Activated CD4-positive, alpha-beta T cell treated with anti-CD3 and anti-CD28 coated beads for 36 hours (primary cell): ENCODE data around the gene STK32C. TPM values are rescaled to one million over a fixed set of nuclear protein-coding genes. Genes with fewer than 3 reads are reported as not detected.
"Not testable (repeated sequence)": the region's sequence is repeated elsewhere in the genome, so short reads cannot be mapped to it uniquely, and the experiment has no call there.

Experiments used
- ATAC-seq: fragments of 200-7000 bp; cut with Tn5 transposase; one replicate; pipeline ENCODE4 v1.10.0; 2021; ENCODE audit warnings: mild to moderate bottlenecking, moderate library complexity
- CTCF ChIA-PET: fragments of 350-600 bp; sonication (Branson Sonifier 250); formaldehyde crosslinking; loops from one replicate; lab custom pipeline; 2021; ENCODE audit warnings: antibody characterized with exemption; lab: Charles Lee
- POLR2A ChIA-PET: fragments of 350-600 bp; sonication (Branson Sonifier 250); formaldehyde crosslinking; loops from one replicate; lab custom pipeline; 2021; ENCODE audit warnings: antibody characterized with exemption, inconsistent platforms; lab: Charles Lee
- DNase-seq: peaks from one replicate; pipeline ENCODE4 v3.0.0-alpha.2; 2020
- H3K27ac Mint-ChIP-seq: one replicate; pipeline ENCODE4 v1.8.0; 2021; ENCODE audit warnings: mixed read lengths
- H3K27me3 Mint-ChIP-seq: one replicate; pipeline ENCODE4 v1.8.0; 2021; ENCODE audit warnings: mixed read lengths
- H3K36me3 Mint-ChIP-seq: one replicate; pipeline ENCODE4 v1.8.0; 2021; ENCODE audit warnings: low read depth, mixed read lengths
- H3K4me1 Mint-ChIP-seq: one replicate; pipeline ENCODE4 v1.8.0; 2021; ENCODE audit warnings: mixed read lengths
- H3K4me3 Mint-ChIP-seq: one replicate; pipeline ENCODE4 v1.8.0; 2021; ENCODE audit warnings: mild to moderate bottlenecking, moderate library complexity, mixed read lengths
- H3K9me3 Mint-ChIP-seq: one replicate; pipeline ENCODE4 v1.8.0; 2021; ENCODE audit warnings: low read depth, mixed read lengths
- intact Hi-C, 2 experiments: fragments of 100-400 bp; cut with DNase I in 1 of 2; cut with micrococcal nuclease in 1 of 2; formaldehyde crosslinking; loops; one replicate each; pipeline versions ENCODE4 v1.14.2 to v1.15.1; 2022 to 2024; cut with DNase I, micrococcal nuclease
- total RNA-seq, 2 experiments: library from RNA; stranded (reverse); gene quantifications; one replicate each; pipeline ENCODE4 v1.2.3, GENCODE V29; 2021

The STK32C gene
- total RNA-seq, 2 experiments from 2014 or later: 15.8 to 19.9 TPM

DNA sequence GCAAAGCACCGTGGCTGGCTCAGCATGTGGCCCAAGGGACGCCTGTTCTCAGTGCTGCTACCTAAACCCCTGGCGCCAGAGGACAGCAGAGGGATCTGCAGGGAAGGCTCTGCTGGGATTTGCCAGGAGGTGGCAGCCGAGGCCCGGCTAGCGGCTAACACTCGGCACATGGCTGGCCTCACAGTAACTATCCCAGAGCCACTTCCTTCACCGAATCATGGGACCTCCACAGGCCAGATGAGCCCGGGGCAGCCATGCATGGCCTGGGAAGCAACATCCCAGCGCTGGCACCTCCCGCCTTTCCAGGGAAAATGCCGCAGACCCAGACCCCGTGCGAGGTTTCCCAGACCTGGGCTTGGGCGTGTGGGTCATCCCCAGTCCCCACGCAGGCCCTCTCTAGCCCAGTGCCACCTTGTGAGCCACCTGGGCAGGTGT lies 84.6 kb downstream of the STK32C start:
- Mint-ChIP-seq H3K27me3 (no peaks in the 10 kb centered on the region), H3K4me3 (no peak overlapping the region), H3K4me1 (peaks cover 2% of the 10 kb centered on the region), H3K36me3 (peaks cover 2% of the 10 kb centered on the region), H3K9me3 (no peaks in the 10 kb centered on the region), H3K27ac (no peak overlapping the region)
- intact Hi-C loops: loop anchor here (1.0 to 10.0 kb wide), 5 partner anchors 129 to 412 kb away; no protein-coding TSS in a partner anchor
- POLR2A ChIA-PET: no interaction called here
- ATAC-seq: peak; percentile 99
- CTCF ChIA-PET: interaction anchor here (0.8 to 1.2 kb wide), 5 partner anchors 53 to 409 kb away, joined by 3 to 8 read pairs (median 3); no protein-coding TSS in a partner anchor
- DNase-seq: peak; percentile 89

DNA sequence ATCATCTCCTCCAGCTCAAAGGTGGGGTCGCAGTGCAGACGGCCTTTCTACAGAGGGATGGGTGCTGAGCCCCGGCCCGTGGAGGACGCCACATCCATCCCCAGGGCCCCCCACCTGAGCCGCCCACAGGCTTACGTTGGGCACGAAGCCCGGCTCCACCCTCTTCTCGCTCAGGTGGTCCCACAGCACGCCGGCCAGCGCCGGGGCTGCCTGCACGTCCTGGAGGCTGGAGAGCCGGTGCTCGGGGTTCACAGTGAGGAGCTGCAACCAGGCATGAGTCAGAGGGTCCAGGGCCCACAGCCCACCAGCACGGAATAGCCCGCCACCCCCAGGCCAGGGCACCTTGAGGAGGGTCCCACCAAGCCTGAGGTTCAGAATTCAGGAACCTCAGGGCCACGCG lies 85.0 kb downstream of the STK32C start:
- no peak overlapping the region for H3K27ac Mint-ChIP-seq
- peaks cover under 1% of the 10 kb centered on the region for H3K9me3 Mint-ChIP-seq
- no peak overlapping the region for H3K4me3 Mint-ChIP-seq
- intact Hi-C loops: loop anchor here (1.0 to 10.0 kb wide), 5 partner anchors 130 to 412 kb away; no protein-coding TSS in a partner anchor
- no peak for DNase-seq
- POLR2A ChIA-PET: no interaction called here
- no peaks in the 10 kb centered on the region for H3K27me3 Mint-ChIP-seq
- peaks cover 3% of the 10 kb centered on the region for H3K36me3 Mint-ChIP-seq
- CTCF ChIA-PET: interaction anchor here (0.6 to 0.8 kb wide), 2 partner anchors 31 to 133 kb away, joined by 3 read pairs; no protein-coding TSS in a partner anchor
- no peak for ATAC-seq
- peaks cover 2% of the 10 kb centered on the region for H3K4me1 Mint-ChIP-seq

DNA sequence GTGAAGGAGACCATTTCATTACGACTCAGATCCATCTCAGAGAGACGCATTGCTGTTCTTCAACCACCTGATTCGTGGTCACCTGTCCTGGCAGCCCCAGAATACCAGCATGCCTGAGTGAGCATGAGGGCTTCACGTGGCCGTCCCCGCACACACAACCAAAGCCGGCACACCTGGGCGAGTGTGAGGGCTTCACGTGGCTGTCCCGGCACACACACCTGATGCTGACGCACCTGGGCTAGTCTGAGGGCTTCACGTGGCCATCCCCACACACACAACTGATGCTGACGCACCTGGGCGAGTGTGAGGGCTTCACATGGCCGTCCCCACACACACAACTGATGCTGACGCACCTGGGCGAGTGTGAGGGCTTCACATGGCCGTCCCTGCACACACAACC lies 86.8 kb downstream of the STK32C start:
- H3K27me3 Mint-ChIP-seq, DNase-seq, H3K4me1 Mint-ChIP-seq, H3K4me3 Mint-ChIP-seq, ATAC-seq, POLR2A ChIA-PET, H3K27ac Mint-ChIP-seq, CTCF ChIA-PET: not testable (repeated sequence)
- Mint-ChIP-seq H3K9me3 (peaks cover 11% of the 10 kb centered on the region), H3K36me3 (peaks cover 13% of the 10 kb centered on the region)
- intact Hi-C loops: loop anchor here (5.0 to 10.0 kb wide), 2 partner anchors 151 to 414 kb away; no protein-coding TSS in a partner anchor

DNA sequence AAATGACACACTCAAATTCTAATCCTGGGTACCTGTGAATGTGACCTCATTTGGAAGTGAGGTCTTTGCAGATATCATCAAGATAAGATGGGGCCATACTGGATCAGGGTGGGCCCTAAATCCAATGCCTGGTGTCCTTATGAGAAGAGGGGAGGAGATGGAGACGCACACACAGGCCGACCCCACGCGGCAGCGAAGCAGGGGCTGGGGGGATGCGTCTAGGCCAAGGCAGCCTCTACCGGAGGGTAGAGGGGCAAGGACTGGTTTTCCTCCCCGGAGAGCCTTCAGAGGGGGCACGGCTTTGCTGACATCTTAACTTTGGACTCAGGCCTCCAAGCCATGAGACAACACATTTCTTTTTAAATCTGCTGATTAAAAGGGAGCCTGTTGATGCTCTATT lies 87.7 kb downstream of the STK32C start:
- ChIA-PET CTCF (interaction anchor here (1.0 kb wide), 1 partner anchor 202 kb away, joined by 4 read pairs; no protein-coding TSS in a partner anchor), POLR2A (no interaction called here)
- ATAC-seq: no peak
- H3K27ac Mint-ChIP-seq: no peak overlapping the region
- intact Hi-C loops: loop anchor here (5.0 to 10.0 kb wide), 2 partner anchors 152 to 415 kb away; no protein-coding TSS in a partner anchor
- H3K4me3 Mint-ChIP-seq: no peak overlapping the region
- no peaks in the 10 kb centered on the region for H3K27me3 Mint-ChIP-seq
- peaks cover 19% of the 10 kb centered on the region for H3K36me3 Mint-ChIP-seq
- no peak for DNase-seq
- peaks cover 2% of the 10 kb centered on the region for H3K4me1 Mint-ChIP-seq
- H3K9me3 Mint-ChIP-seq: peaks cover 17% of the 10 kb centered on the region

DNA sequence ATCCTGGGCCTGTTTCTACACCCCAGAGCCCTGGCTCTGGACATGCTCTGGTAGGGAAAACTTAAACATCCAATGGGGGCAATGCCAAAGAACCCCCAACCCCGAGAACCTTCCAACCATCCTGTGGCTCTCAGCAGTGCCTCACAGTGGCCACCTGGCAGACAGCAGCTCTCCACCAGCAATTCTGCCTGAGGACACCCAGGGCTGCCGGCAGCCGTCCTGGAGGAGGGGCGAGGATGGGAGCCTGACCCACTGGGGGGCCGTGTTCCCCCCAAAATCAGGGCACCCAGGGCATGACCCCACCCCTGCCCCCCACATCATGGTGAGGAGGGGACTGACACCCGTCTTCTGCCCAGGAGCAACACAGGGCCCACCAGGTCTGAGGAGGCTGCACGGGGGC lies 88.3 kb downstream of the STK32C start:
- CTCF ChIA-PET: interaction anchor here (1.0 kb wide), 2 partner anchors 203 to 226 kb away, joined by 3 to 4 read pairs; no protein-coding TSS in a partner anchor
- H3K36me3 Mint-ChIP-seq: peaks cover 22% of the 10 kb centered on the region
- no peak for DNase-seq
- peaks cover 2% of the 10 kb centered on the region for H3K4me1 Mint-ChIP-seq
- POLR2A ChIA-PET: no interaction called here
- H3K27me3 Mint-ChIP-seq: no peaks in the 10 kb centered on the region
- H3K4me3 Mint-ChIP-seq: no peak overlapping the region
- ATAC-seq: no peak
- intact Hi-C loops: no loop called here
- H3K27ac Mint-ChIP-seq: no peak overlapping the region
- H3K9me3 Mint-ChIP-seq: peaks cover 20% of the 10 kb centered on the region

DNA sequence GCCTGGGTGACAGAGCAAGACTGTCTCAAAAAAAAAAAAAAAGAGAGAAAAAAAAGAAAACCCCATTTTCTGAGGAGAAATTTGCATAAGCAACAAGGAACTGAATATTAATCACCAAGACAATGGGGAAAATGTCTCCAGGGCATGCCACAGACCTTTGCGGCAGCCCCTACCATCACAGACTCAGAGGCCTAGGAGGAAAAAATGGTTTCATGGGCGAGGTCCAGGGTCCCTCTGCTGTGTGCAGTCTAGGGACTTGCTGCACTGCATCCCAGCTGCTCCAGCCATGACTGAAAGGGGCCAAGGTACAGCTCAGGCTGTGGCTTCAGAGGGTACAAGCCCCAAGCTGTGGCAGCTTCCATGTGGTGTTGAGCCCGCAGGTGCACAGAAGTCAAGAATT lies 91.3 kb downstream of the STK32C start:
- CTCF ChIA-PET, H3K27ac Mint-ChIP-seq, H3K4me3 Mint-ChIP-seq, H3K27me3 Mint-ChIP-seq, POLR2A ChIA-PET, intact Hi-C loops, H3K4me1 Mint-ChIP-seq, ATAC-seq, DNase-seq: not testable (repeated sequence)
- peaks cover 33% of the 10 kb centered on the region for H3K9me3 Mint-ChIP-seq
- peaks cover 42% of the 10 kb centered on the region for H3K36me3 Mint-ChIP-seq

DNA sequence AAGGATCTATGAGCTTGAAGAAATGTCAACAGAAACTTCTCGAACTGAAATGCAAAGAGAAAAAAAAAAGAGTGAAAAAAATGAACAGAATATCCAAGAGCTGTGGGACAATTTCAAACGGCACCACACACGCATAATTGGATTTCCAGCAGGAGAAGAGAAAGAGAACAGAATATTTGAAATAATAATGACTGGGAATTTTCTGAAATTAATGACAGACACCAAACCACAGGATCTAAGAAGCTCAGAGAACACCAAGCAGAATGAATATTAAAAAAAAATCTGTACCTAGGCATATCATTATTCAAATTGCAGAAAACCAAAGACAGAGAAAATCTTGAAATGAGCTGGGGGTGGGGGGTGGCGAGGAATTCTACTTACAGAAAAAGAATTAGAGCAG lies 93.8 kb downstream of the STK32C start:
- H3K9me3 Mint-ChIP-seq: peaks cover 33% of the 10 kb centered on the region
- H3K27ac Mint-ChIP-seq: no peak overlapping the region
- POLR2A ChIA-PET: interaction anchor here (0.7 kb wide), 1 partner anchor 246 kb away, joined by 4 read pairs; no protein-coding TSS in a partner anchor
- H3K27me3 Mint-ChIP-seq: no peaks in the 10 kb centered on the region
- H3K4me1 Mint-ChIP-seq: no peaks in the 10 kb centered on the region
- intact Hi-C loops: no loop called here
- peaks cover 42% of the 10 kb centered on the region for H3K36me3 Mint-ChIP-seq
- DNase-seq: no peak
- ATAC-seq: no peak
- H3K4me3 Mint-ChIP-seq: no peak overlapping the region
- CTCF ChIA-PET: no interaction called here

DNA sequence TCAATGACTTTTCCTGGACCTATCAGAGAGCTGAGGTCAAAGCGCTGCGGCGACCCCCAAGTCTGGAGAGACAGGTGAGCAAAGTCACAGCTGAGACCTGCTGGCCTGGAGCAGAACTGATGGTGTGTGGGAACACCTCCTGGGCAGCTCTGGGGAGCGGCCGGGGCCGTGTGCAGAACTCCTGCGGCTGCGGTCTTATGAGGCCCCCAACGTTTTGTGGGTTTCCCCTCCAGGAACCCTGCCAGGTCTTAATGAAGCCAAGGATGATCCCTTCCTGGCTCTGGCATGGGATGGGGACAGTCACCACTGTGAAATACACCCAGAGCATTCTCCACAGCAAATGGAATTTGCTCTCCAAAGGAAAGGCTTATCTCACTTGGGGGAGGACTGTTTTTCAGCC lies 94.9 kb downstream of the STK32C start:
- Mint-ChIP-seq H3K27ac (no peak overlapping the region), H3K4me3 (no peak overlapping the region), H3K36me3 (peaks cover 39% of the 10 kb centered on the region), H3K27me3 (no peaks in the 10 kb centered on the region), H3K9me3 (peaks cover 33% of the 10 kb centered on the region), H3K4me1 (no peaks in the 10 kb centered on the region)
- intact Hi-C loops: no loop called here
- DNase-seq (no peak), ATAC-seq (no peak)
- CTCF ChIA-PET: no interaction called here
- POLR2A ChIA-PET: no interaction called here

DNA sequence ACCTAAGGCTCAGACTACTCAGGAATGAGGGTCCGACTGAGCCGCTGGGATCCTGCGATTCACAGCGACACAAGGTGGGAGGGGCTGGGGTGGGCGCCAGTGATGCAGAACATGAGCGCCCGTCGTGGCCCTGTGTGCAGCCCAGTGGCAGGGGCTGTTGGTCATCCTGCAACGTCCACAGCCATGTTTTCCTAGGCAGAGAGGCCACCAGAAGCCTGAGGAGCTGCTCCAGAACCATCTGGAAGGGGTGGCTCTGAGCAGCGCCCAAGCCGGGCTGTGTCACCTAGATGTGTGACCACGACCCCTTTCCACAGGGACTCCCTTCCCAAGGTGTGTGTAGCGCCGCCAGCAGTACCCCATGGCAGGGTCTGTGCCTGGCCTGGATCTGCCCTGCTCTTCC lies 96.5 kb downstream of the STK32C start:
- intact Hi-C loops: no loop called here
- ChIA-PET POLR2A (no interaction called here), CTCF (interaction anchor here (0.7 kb wide), 1 partner anchor 35 kb away, joined by 3 read pairs; no protein-coding TSS in a partner anchor)
- Mint-ChIP-seq H3K4me3 (no peak overlapping the region), H3K27me3 (no peaks in the 10 kb centered on the region), H3K36me3 (peaks cover 29% of the 10 kb centered on the region), H3K9me3 (peaks cover 22% of the 10 kb centered on the region), H3K27ac (no peak overlapping the region), H3K4me1 (no peaks in the 10 kb centered on the region)
- ATAC-seq: no peak
- DNase-seq: no peak

DNA sequence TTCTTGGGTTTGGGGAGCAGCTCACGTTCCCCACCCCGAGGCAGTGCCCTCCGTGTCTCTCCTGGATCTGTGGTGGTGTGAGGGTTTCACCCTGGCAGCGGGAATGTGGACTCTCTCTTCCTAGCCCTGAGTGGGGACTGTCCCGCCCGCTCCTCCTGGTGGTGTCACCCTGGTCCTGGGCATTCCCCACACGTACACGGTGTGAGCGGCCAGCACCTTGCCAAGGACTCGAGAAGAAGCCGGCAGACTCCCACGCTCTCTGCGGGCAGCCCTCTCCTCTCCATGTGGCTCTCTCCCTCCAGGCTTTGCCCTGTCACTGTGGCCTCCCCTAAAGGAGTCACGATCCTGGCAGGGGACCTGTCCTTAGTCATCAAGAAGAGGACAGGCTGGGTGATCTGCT lies 97.0 kb downstream of the STK32C start:
- CTCF ChIA-PET: no interaction called here
- POLR2A ChIA-PET: no interaction called here
- no peak for ATAC-seq
- Mint-ChIP-seq H3K27me3 (no peaks in the 10 kb centered on the region), H3K27ac (no peak overlapping the region), H3K36me3 (peaks cover 29% of the 10 kb centered on the region), H3K4me3 (no peak overlapping the region), H3K9me3 (peaks cover 22% of the 10 kb centered on the region), H3K4me1 (no peaks in the 10 kb centered on the region)
- intact Hi-C loops: no loop called here
- no peak for DNase-seq

DNA sequence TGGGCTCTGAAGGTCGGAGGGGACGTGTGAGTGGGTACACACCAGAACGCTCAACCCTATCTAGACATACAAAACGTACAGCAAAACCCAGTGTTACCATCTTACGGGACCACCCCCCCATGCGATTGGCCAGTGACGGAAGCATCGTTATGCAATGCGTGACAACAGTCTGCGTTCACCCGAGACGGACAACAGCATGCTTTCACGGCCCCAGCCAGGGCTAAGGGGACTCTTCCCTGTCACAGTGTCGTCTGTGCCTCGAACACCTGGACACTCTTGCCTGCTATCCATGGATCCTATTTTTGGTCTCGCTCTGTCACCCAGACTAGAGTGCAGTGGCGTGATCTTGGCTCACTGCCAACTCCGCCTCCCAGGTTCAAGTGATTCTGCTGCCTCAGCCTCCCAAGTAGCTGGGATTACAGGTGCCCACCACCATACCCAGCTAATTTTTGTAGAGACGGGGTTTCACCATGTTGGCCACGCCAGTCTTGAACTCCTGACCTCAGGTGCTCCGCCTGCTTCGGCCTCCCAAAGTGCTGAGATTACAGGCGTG lies 97.7 kb downstream of the STK32C start:
- ChIA-PET CTCF (no interaction called here), POLR2A (no interaction called here)
- Mint-ChIP-seq H3K4me1 (no peaks in the 10 kb centered on the region), H3K27me3 (no peaks in the 10 kb centered on the region), H3K4me3 (no peak overlapping the region), H3K36me3 (peaks cover 23% of the 10 kb centered on the region), H3K27ac (no peak overlapping the region), H3K9me3 (peaks cover 15% of the 10 kb centered on the region)
- intact Hi-C loops: no loop called here
- DNase-seq: no peak
- ATAC-seq: no peak

DNA sequence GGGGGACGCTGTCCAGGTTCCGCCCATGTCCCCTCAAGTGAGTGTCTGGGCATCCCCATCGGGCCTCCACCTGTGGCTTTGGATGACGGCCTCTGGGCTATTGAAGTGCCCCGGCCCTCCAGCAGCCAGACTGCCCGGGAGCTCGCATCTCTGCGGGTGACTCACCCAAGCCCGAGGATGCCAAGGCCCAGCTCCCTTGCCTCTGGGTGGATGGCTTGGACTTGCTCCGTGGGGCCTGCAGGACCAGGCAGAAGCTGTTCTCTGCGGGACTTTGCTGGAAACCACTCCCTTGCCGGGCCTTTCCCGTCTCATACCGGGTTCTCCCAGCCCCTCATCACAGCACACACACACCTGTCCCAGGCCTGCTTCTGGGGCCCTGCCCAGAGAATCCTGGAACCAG lies 98.6 kb downstream of the STK32C start:
- no peaks in the 10 kb centered on the region for H3K27me3 Mint-ChIP-seq
- ATAC-seq (no peak), DNase-seq (no peak)
- no peak overlapping the region for H3K4me3 Mint-ChIP-seq
- H3K36me3 Mint-ChIP-seq: peaks cover 17% of the 10 kb centered on the region
- intact Hi-C loops: no loop called here
- CTCF ChIA-PET: no interaction called here
- no peaks in the 10 kb centered on the region for H3K4me1 Mint-ChIP-seq
- POLR2A ChIA-PET: no interaction called here
- H3K27ac Mint-ChIP-seq: no peak overlapping the region
- peaks cover 9% of the 10 kb centered on the region for H3K9me3 Mint-ChIP-seq
